HG02759 (cell line): Measurements from ENCODE around the gene MTF1.

ENCODE experiments used
- ATAC-seq: cut with Tn5 transposase; IDR thresholded peaks from one replicate; pipeline ENCODE4 v1.9.1; 2021; ENCODE audit warnings: mild to moderate bottlenecking, moderate library complexity; ENCODE audit not compliant: unreplicated experiment

The MTF1 gene

GRCh38 chr1:37831809-37832208 is 27.6 kb downstream of the MTF1 start:
- ATAC-seq = no peak

- ATAC-seq = no peak
Observed at GRCh38 chr1:37831109-37831508, 28.3 kb downstream of the MTF1 start.

GRCh38 chr1:37828410-37829074 is 30.9 kb downstream of the MTF1 start:
- ATAC-seq = no peak

- no peak for ATAC-seq
Observed at GRCh38 chr1:37825506-37825905, 33.9 kb downstream of the MTF1 start.

- ATAC-seq = no peak
Observed at GRCh38 chr1:37824001-37824400, 35.4 kb downstream of the MTF1 start.

- no peak for ATAC-seq
Observed at GRCh38 chr1:37822906-37823815, 36.2 kb downstream of the MTF1 start.

GRCh38 chr1:37821481-37821880 is 37.9 kb downstream of the MTF1 start:
- no peak for ATAC-seq

GRCh38 chr1:37817481-37817880 is 41.9 kb downstream of the MTF1 start:
- ATAC-seq = no peak

- ATAC-seq = no peak
Observed at GRCh38 chr1:37814252-37814651, 45.1 kb downstream of the MTF1 start.

- ATAC-seq = no peak
Observed at GRCh38 chr1:37813529-37814145, 45.8 kb downstream of the MTF1 start.

GRCh38 chr1:37811027-37811655 is 48.3 kb downstream of the MTF1 start:
- peak; percentile 28 for ATAC-seq

- no peak for ATAC-seq
Observed at GRCh38 chr1:37809942-37810341, 49.5 kb downstream of the MTF1 start.

- ATAC-seq = peak; percentile 46
Observed at GRCh38 chr1:37808369-37809319, 50.7 kb downstream of the MTF1 start.

GRCh38 chr1:37807555-37808368 is 51.6 kb downstream of the MTF1 start, which contains the start of the genes C1orf122 and YRDC:
TSS of gene C1orf122 (plus strand) at chr1:37807790. CDS start at chr1:37808405, 615 bp downstream.
TSS of gene YRDC (minus strand) at chr1:37808208. CDS start at chr1:37808180, 28 bp downstream.
- ATAC-seq = peak; percentile 88

GRCh38 chr1:37807220-37807554 is 52.2 kb downstream of the MTF1 start:
- no peak for ATAC-seq

- no peak for ATAC-seq
Observed at GRCh38 chr1:37802439-37802838, 57.0 kb downstream of the MTF1 start.

- ATAC-seq = no peak
Observed at GRCh38 chr1:37797750-37798345, 61.5 kb downstream of the MTF1 start.

- no peak for ATAC-seq
Observed at GRCh38 chr1:37795340-37796125, 63.9 kb downstream of the MTF1 start.
